ENCODE results near the gene METTL5.

DNA sequence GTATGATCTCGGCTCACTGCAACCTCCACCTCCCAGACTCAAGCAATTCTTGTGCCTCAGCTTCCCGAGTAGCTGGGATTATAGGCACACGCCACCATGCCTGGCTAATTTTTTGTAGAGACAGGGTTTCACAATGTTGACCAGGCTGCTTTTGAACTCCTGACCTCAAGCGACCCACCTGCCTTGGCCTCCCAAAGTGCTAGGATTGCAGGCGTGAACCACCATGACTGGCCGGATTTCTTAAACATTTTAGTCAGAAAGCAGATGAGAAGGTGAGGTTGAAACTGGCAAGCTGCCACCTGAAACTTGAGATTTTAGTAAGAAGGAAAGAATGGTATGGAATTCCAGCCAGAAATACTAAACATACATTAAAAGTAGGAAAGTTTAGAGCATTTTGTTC lies 59.2 kb downstream of the METTL5 start:
- TF ChIP-seq EZH2 (IDR thresholded peaks at IDR 0.05; ENCODE audit: borderline replicate concordance, low read depth, low read length, poor library complexity, severe bottlenecking), result no peak
- TF ChIP-seq, protein P1, sequence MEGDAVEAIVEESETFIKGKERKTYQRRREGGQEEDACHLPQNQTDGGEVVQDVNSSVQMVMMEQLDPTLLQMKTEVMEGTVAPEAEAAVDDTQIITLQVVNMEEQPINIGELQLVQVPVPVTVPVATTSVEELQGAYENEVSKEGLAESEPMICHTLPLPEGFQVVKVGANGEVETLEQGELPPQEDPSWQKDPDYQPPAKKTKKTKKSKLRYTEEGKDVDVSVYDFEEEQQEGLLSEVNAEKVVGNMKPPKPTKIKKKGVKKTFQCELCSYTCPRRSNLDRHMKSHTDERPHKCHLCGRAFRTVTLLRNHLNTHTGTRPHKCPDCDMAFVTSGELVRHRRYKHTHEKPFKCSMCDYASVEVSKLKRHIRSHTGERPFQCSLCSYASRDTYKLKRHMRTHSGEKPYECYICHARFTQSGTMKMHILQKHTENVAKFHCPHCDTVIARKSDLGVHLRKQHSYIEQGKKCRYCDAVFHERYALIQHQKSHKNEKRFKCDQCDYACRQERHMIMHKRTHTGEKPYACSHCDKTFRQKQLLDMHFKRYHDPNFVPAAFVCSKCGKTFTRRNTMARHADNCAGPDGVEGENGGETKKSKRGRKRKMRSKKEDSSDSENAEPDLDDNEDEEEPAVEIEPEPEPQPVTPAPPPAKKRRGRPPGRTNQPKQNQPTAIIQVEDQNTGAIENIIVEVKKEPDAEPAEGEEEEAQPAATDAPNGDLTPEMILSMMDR (conservative IDR thresholded peaks at IDR 0.05; ENCODE audit: low read depth, low read length), result no peak

Data from A673 (cell line).